Measurements from ENCODE around the gene WDPCP. TPM values are rescaled to one million over a fixed set of nuclear protein-coding genes. Genes with fewer than 3 reads are reported as not detected.

The WDPCP gene
- total and polyA plus RNA-seq, 7 donors: 0.60 to 35.5 (median 14.0) TPM

- no peaks in the 10 kb centered on the region for H3K27me3 ChIP-seq
- DNase-seq: no peak
- intact Hi-C loops (cut with DNase I): no loop called here
- peaks cover 0 to 25% (median 0%) of the 10 kb centered on the region in 4 donors for H3K36me3 ChIP-seq
- H3K27ac ChIP-seq: no peak overlapping the region
- TF ChIP-seq EP300 (IDR thresholded peaks at IDR 0.05) (no peak), POLR2AphosphoS5 (IDR thresholded peaks at IDR 0.05) (no peak), POLR2A (IDR thresholded peaks at IDR 0.05) (no peak), CTCF (IDR thresholded peaks at IDR 0.05) (no peak)
- peaks cover 0 to 4% (median 0%) of the 10 kb centered on the region in 4 donors for H3K9me3 ChIP-seq
- H3K4me1 ChIP-seq: no peaks in the 10 kb centered on the region
- no peak overlapping the region for H3K4me3 ChIP-seq
Observed at GRCh38 chr2:63399156-63399555, 189.1 kb downstream of the WDPCP start.

- Histone ChIP-seq H3K27me3 (no peaks in the 10 kb centered on the region), H3K4me3 (no peak overlapping the region), H3K9me3 (no peaks in the 10 kb centered on the region), H3K36me3 (peaks cover 0 to 12% (median 0%) of the 10 kb centered on the region in 4 donors), H3K27ac (no peak overlapping the region), H3K4me1 (no peaks in the 10 kb centered on the region)
- no peak for TF ChIP-seq EP300 (IDR thresholded peaks at IDR 0.05)
- TF ChIP-seq POLR2A (IDR thresholded peaks at IDR 0.05): no peak
- no peak for TF ChIP-seq CTCF (IDR thresholded peaks at IDR 0.05)
- TF ChIP-seq POLR2AphosphoS5 (IDR thresholded peaks at IDR 0.05): no peak
- DNase-seq: no peak
- intact Hi-C loops (cut with DNase I): no loop called here
- 91 to 95% methylated on average over 4 of the region's 4 CpGs for WGBS, 2 donors
Observed at GRCh38 chr2:63379451-63379850, 208.8 kb downstream of the WDPCP start.

GRCh38 chr2:63378589-63378988 is 209.7 kb downstream of the WDPCP start:
- Histone ChIP-seq H3K4me1 (no peaks in the 10 kb centered on the region), H3K27ac (no peak overlapping the region), H3K27me3 (no peaks in the 10 kb centered on the region), H3K9me3 (no peaks in the 10 kb centered on the region), H3K36me3 (peaks cover 0 to 12% (median 0%) of the 10 kb centered on the region in 4 donors), H3K4me3 (no peak overlapping the region)
- 63 to 78% methylated on average over 1 of the region's 1 CpG for whole genome bisulfite sequencing, 2 donors
- intact Hi-C loops (cut with DNase I): no loop called here
- no peak for TF ChIP-seq POLR2AphosphoS5 (IDR thresholded peaks at IDR 0.05)
- TF ChIP-seq CTCF (IDR thresholded peaks at IDR 0.05): no peak
- TF ChIP-seq EP300 (IDR thresholded peaks at IDR 0.05): no peak
- DNase-seq: no peak

GRCh38 chr2:63374341-63374740 is 213.9 kb downstream of the WDPCP start:
- 94 to 98% methylated on average over 2 of the region's 2 CpGs for WGBS, 2 donors

More at GRCh38 chr2:63374341-63374740, 213.9 kb downstream of the WDPCP start:
- intact Hi-C loops (cut with DNase I): no loop called here
- Histone ChIP-seq H3K4me1 (no peaks in the 10 kb centered on the region), H3K36me3 (no peaks in the 10 kb centered on the region), H3K9me3 (peaks cover 0 to 3% (median 1%) of the 10 kb centered on the region in 4 donors), H3K27me3 (no peaks in the 10 kb centered on the region), H3K4me3 (no peak overlapping the region), H3K27ac (no peak overlapping the region)
- DNase-seq: no peak
- TF ChIP-seq POLR2AphosphoS5 (IDR thresholded peaks at IDR 0.05) (no peak), POLR2A (IDR thresholded peaks at IDR 0.05) (no peak), EP300 (IDR thresholded peaks at IDR 0.05) (no peak), CTCF (IDR thresholded peaks at IDR 0.05) (no peak)
